Measurements from ENCODE around the gene DLGAP1.
"Not testable (repeated sequence)": the region's sequence is repeated elsewhere in the genome, so short reads cannot be mapped to it uniquely, and the experiment has no call there.

Gene DLGAP1

DNA sequence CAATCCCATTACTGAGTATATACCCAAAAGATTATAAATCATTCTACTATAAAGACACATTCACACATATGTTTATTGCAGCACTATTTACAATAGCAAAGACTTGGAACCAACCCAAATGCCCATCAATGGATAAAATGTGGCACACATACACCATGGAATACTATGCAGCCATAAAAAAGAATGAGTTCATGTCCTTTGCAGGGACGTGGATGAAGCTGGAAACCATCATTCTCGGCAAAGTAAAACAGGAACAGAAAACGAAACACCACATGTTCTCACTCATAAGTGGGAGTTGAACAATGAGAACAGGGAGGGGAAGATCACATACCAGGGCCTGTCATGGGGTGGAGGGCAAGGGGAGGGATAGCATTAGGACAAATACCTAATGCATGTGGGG lies 167.8 kb downstream of the DLGAP1 start:
- DNase-seq (ENCODE audit: low read depth), result not testable (repeated sequence)

- no peak for DNase-seq (ENCODE audit: low read depth)
These were observed 168.9 kb downstream of the DLGAP1 start for GRCh38 chr18:4286256-4286655.

GRCh38 chr18:4285525-4285924 lies 169.6 kb downstream of the DLGAP1 start:
- DNase-seq (ENCODE audit: low read depth), result no peak

GRCh38 chr18:4284528-4284927 lies 170.6 kb downstream of the DLGAP1 start:
- DNase-seq (ENCODE audit: low read depth), result no peak

DNA sequence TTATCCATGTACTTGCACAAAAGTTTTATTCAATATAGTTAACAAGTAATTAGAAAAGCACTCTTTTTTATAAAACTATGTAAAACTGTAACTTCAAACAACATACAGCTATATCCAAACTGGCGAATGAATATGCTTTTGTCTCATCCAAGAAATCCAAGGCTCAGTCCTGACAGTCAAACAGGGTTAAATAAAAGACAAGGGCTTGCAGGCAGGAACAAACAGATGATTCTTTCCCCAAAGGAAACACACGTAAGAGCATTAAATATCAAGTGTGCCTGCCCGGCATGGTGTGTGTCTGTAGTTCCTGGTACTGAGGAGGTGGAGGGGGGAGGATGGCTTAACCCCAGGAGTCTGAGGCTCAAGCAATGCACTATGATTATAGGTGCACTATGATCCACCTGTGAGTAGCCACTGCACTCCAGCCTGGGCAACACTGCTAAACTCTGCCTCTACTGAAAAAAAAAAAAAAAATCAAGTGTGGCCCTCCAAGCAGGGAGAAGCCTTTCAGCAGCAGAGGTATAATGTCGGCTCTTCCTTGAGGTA lies 171.3 kb downstream of the DLGAP1 start:
- no peak for DNase-seq (ENCODE audit: low read depth)

DNA sequence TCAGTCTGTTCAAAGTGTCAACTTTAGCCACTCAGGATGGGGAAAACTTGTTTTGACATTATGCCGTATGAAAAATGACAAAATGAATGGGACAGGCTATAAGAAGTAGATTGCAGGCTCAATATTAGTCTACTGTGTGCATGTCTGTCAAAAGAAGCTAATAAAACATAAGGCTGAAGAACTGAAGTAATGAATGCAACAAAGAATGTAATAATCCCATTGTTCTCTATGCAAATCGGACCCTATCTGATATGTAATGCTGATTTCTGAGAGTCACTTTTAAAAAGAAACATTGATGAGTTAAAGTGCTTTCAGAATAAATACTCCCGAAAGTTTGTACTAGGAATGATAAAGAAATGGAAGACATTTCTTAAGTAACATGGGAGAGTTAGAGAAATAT lies 172.2 kb downstream of the DLGAP1 start:
- DNase-seq (ENCODE audit: low read depth), result no peak

GRCh38 chr18:4276953-4277585 lies 178.0 kb downstream of the DLGAP1 start:
- DNase-seq (ENCODE audit: low read depth), result no peak

DNA sequence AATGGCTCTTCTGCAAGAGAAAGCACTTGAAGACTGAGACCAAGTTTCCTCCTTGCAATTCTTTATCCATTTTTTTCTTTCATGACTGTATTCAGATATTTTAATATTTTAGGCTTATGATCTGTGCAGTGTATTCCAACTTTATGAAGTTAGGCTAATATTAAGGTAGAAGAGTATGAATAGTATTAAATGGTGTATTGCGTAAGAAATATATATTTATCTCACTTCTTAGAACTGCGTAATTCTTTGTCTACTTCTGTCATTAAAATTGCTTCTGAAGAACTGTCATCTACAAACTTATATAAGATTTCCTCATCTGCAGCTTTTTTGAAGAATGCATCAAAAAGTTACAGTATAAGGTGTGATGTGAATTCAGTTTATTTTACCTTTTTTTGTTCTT lies 183.2 kb downstream of the DLGAP1 start:
- DNase-seq (ENCODE audit: low read depth), result no peak

DNA sequence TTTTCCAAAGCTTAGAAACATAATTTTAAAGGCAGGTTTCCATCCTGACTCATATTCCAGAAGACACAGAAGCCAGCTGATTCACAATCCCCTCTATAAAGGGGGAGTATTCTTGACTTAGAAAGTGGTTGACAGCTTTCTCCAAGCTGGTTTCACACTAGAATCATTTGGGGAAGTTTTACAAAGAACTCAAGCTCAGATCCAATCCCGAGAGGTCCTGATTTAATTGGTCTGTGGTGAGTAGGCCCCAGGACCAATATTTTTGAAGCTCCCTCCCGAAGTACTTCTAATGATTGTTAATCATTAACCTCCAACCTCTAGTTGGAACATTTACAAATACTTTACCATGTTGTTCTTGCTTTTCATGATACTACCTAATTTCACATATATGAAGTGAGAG lies 184.1 kb downstream of the DLGAP1 start:
- DNase-seq (ENCODE audit: low read depth), result no peak

DNA sequence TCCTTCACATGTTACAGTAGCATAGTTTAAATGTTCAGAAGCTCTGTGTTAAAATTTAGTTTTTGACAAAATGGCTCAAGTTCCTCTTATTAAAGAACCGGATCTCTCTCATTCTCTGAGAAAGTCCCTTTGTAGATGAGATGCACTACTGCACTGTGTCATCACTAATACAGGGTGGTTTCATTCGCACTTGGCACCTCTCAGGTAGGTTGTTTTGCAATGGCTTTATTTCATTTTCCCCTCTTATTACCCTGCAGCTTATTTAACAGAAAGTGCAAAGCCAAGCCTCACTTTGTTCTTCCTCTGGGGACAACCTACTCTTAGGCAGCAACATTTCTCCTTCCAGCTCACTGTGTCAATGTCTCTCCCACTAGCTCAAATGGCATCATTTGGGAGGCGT lies 185.1 kb downstream of the DLGAP1 start:
- no peak for DNase-seq (ENCODE audit: low read depth)

DNA sequence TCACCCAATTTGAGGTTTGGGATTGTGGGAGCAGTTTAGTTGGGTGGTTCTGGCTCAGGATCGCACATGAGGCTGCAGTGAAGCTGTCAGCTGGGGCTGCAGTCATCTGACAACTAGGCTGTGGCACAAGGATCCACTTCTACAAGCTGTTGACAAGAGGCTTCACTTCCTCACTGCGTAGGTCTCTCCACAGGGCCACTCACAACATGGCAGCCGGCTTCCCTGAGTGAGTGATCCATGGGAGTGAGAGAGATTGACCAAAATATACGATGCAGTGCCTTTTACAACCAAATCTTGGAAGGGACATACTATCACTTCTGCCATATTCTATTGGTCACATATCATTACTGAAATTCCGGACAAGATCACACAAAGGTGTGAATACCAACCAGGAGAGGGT lies 187.5 kb downstream of the DLGAP1 start:
- DNase-seq (ENCODE audit: low read depth), result no peak

- DNase-seq (ENCODE audit: low read depth), result no peak
These were observed 190.7 kb downstream of the DLGAP1 start for GRCh38 chr18:4264347-4264791.

- no peak for DNase-seq (ENCODE audit: low read depth)
These were observed 195.0 kb downstream of the DLGAP1 start for GRCh38 chr18:4260107-4260506.

DNA sequence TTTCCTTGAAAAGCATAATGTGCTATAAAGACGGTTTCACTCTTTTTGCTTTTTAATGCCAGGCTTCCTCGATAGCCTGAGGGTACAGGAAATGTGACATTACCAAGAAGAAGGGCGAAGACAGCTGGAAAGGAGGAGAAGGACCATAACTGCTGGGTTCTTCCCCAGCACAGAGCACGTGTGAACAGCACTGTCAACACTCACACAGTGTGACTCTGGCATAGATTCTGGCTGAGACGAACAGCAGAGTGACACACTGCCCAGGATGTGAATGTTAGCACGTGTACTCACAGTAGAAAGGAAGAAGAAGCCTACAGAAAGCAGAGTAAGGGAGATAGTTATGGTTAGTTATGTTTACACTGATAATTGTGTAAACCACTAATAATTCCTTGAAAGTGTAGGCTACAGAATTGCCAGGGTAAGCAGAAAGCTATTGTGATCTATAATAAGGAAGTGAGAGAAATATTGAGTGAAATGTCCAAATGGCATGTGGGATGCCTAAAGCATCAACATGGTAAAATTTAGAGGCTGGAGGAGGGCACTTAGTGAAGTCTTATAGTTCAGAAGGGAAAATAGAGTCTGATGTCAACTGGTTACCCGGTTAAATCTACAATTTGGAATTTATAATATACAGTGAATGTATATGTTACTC lies 198.2 kb downstream of the DLGAP1 start:
- DNase-seq (ENCODE audit: low read depth), result no peak

DNA sequence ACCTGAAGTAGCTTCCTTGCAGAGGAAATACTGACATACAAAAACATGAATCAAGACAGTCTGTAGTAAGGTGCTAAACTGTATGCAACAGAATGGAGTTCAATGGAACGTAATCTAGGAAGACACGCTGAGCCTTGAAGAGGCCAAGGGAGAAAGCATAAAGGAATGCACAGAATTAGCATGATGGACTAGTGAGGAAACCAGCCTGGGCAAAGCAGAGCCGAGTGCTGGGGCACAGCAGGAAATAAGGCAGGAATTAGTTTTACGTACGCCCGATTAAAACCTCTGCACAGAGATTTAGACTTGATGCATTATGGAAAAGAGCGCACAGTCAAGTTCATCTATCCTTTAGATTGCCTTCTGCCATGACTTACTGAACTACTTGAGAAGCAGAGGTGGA lies 200.3 kb downstream of the DLGAP1 start:
- no peak for DNase-seq (ENCODE audit: low read depth)

- DNase-seq (ENCODE audit: low read depth), result no peak
These were observed 202.3 kb downstream of the DLGAP1 start for GRCh38 chr18:4252829-4253228.

- DNase-seq (ENCODE audit: low read depth), result no peak
These were observed 203.2 kb downstream of the DLGAP1 start for GRCh38 chr18:4251873-4252272.

DNA sequence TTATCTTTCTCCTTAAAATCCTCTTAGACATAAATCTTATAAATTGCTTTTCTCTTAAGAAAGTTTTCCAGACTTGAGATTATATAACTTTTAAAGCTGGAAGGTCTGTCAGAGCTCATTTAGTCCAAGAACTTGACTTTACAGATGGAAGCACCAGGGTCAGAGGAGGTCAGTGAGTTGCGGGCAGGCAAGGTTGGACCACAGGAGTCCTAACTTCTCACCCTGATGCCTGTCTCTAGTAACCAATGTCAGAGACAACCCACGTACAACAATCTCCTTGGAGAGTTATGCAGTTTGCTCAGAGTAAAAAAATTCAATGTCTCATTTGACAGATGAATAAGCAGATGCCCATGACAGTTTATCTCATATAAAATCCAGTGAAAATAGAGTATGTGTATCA lies 203.9 kb downstream of the DLGAP1 start:
- DNase-seq (ENCODE audit: low read depth), result no peak

DNA sequence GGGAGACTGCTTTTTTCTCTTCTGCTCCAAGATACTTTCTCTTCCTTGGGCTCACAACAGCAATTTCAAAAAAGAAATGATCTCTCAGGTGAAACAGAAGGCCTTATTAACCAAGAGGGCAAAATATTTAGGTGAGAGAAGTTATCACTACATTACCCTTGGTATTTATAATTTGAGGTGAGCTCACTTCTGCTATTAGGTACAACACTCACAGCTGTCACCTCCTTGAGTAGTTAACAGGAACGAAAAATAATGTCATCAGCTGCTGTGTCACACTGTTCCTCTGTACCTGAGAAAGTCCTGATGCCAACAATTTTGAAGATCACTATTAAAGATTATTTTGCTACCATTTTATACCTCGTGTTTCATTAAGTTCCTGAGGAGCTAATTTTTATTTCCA lies 205.0 kb downstream of the DLGAP1 start:
- no peak for DNase-seq (ENCODE audit: low read depth)

GRCh38 chr18:4248686-4249085 lies 206.4 kb downstream of the DLGAP1 start:
- DNase-seq (ENCODE audit: low read depth), result no peak

- DNase-seq (ENCODE audit: low read depth), result no peak
These were observed 208.7 kb downstream of the DLGAP1 start for GRCh38 chr18:4246374-4246773.

- no peak for DNase-seq (ENCODE audit: low read depth)
These were observed 209.7 kb downstream of the DLGAP1 start for GRCh38 chr18:4245456-4245855.

GRCh38 chr18:4242431-4243161 lies 212.5 kb downstream of the DLGAP1 start:
- no peak for DNase-seq (ENCODE audit: low read depth)
